Activated CD4-positive, alpha-beta memory T cell treated with anti-CD3 and anti-CD28 coated beads for 36 hours (primary cell): ENCODE results near the gene TSHZ2. TPM values are rescaled to one million over a fixed set of nuclear protein-coding genes. Genes with fewer than 3 reads are reported as not detected.
"Not testable (repeated sequence)": the region's sequence is repeated elsewhere in the genome, so short reads cannot be mapped to it uniquely, and the experiment has no call there.

Experiments
- CTCF ChIA-PET: fragments of 350-600 bp; sonication (Branson Sonifier 250); formaldehyde crosslinking; loops from one replicate; lab custom pipeline; 2021; ENCODE audit warnings: antibody characterized with exemption, inconsistent platforms; lab: Charles Lee
- POLR2A ChIA-PET: fragments of 350-600 bp; sonication (Branson Sonifier 250); formaldehyde crosslinking; loops from one replicate; lab custom pipeline; 2021; ENCODE audit warnings: antibody characterized with exemption; lab: Charles Lee
- DNase-seq: peaks from one replicate; pipeline ENCODE4 v3.0.0-alpha.2; 2020
- H3K27ac Mint-ChIP-seq: one replicate; pipeline ENCODE4 v1.8.0; 2021; ENCODE audit warnings: mixed read lengths
- H3K27me3 Mint-ChIP-seq: one replicate; pipeline ENCODE4 v1.8.0; 2021; ENCODE audit warnings: mixed read lengths
- H3K36me3 Mint-ChIP-seq: one replicate; pipeline ENCODE4 v1.8.0; 2021; ENCODE audit warnings: mixed read lengths
- H3K4me1 Mint-ChIP-seq: one replicate; pipeline ENCODE4 v1.8.0; 2021; ENCODE audit warnings: low read depth, mixed read lengths
- H3K4me3 Mint-ChIP-seq: one replicate; pipeline ENCODE4 v1.8.0; 2021; ENCODE audit warnings: mild to moderate bottlenecking, mixed read lengths
- H3K9me3 Mint-ChIP-seq: one replicate; pipeline ENCODE4 v1.8.0; 2021; ENCODE audit warnings: mixed read lengths
- intact Hi-C: fragments of 100-400 bp; cut with micrococcal nuclease; formaldehyde crosslinking; loops from one replicate; pipeline ENCODE4 v1.15.1; 2023
- total RNA-seq, 2 experiments: library from RNA; stranded (reverse); gene quantifications; one replicate each; pipeline ENCODE4 v1.2.3, GENCODE V29; 2021

The TSHZ2 gene
- total RNA-seq, 2 experiments from 2014 or later, result 28.9 to 36.0 TPM

- intact Hi-C loops, result no loop called here
- no peak for DNase-seq
- H3K27me3 Mint-ChIP-seq, result no peaks in the 10 kb centered on the region
- no peaks in the 10 kb centered on the region for H3K36me3 Mint-ChIP-seq
- ChIA-PET CTCF (interaction anchor here (0.6 to 0.9 kb wide), 2 partner anchors 189 to 1187 kb away, joined by 4 read pairs; no protein-coding TSS in a partner anchor), POLR2A (no interaction called here)
- H3K27ac Mint-ChIP-seq, result no peak overlapping the region
- H3K4me3 Mint-ChIP-seq, result no peak overlapping the region
- H3K9me3 Mint-ChIP-seq, result no peaks in the 10 kb centered on the region
- peaks cover 9% of the 10 kb centered on the region for H3K4me1 Mint-ChIP-seq
Measured at GRCh38 chr20:53408691-53409446, 436.7 kb downstream of the TSHZ2 start.

DNA sequence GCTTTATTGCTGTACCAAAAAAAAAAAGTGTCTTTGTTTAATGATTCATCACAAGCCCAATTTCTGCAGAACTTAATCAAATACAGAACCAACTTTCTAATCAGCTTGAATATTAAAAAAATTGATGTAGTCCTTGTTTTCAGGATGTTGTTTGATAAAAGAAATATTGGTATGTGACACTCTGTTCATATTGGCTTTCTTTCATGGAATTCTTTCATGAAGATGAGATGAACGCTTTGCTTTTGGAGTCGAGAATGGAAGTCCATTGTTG, 437.2 kb downstream of the TSHZ2 start:
- intact Hi-C loops, result no loop called here
- H3K9me3 Mint-ChIP-seq, result no peaks in the 10 kb centered on the region
- H3K27me3 Mint-ChIP-seq, result no peaks in the 10 kb centered on the region
- no peak overlapping the region for H3K4me3 Mint-ChIP-seq
- H3K27ac Mint-ChIP-seq, result no peak overlapping the region
- H3K4me1 Mint-ChIP-seq, result peaks cover 9% of the 10 kb centered on the region
- H3K36me3 Mint-ChIP-seq, result no peaks in the 10 kb centered on the region
- ChIA-PET CTCF (no interaction called here), POLR2A (no interaction called here)
- DNase-seq, result no peak

DNA sequence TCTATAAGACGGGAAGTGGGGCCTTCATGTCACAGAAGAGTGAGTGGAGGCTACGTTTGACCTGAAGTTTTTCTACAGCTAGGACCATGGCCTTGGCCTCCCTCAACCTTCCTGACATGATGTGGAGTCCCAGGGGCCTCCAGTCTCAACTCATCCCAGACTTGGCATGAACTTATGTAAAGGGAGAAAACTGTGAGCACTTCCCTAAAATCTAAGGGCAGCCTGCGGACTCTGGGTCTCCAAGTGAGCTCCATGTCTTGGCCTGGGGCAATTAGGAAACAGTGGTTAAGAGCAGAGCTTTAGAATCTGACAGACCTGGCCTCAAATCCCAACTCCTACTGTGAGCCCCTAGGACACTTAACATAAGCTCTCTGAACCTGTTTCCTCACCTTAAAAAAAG, 439.0 kb downstream of the TSHZ2 start:
- intact Hi-C loops, result loop anchor here (10.0 kb wide), 1 partner anchor 134 kb away; no protein-coding TSS in a partner anchor
- Mint-ChIP-seq H3K9me3 (no peaks in the 10 kb centered on the region), H3K27ac (no peak overlapping the region), H3K27me3 (no peaks in the 10 kb centered on the region), H3K36me3 (no peaks in the 10 kb centered on the region), H3K4me1 (peaks cover 6% of the 10 kb centered on the region), H3K4me3 (no peak overlapping the region)
- DNase-seq, result no peak
- ChIA-PET POLR2A (no interaction called here), CTCF (interaction anchor here (1.8 kb wide), 1 partner anchor 136 kb away, joined by 5 read pairs; no protein-coding TSS in a partner anchor)

DNA sequence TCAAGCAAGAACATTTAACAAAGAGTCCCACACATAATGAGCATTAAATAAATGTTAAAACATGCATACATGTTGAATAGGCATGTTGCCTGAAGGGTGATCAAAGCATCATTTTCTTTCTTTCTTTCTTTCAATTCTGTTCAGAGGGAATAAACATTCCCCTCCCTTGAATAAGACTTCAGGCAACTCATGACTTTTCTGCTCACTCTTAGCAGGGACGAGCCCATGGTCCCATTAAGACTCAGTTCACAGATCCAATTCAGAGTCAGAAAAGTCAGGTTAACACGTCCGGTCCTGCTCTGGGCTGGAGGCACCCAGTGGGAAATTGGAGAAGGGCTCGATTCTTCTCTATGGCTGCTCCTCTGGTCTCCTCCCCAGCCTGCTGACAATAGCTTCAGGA, 439.7 kb downstream of the TSHZ2 start:
- no peaks in the 10 kb centered on the region for H3K36me3 Mint-ChIP-seq
- H3K27me3 Mint-ChIP-seq, result no peaks in the 10 kb centered on the region
- ChIA-PET CTCF (interaction anchor here (1.0 to 1.8 kb wide), 4 partner anchors 135 to 649 kb away, joined by 3 to 9 read pairs (median 5); no protein-coding TSS in a partner anchor), POLR2A (no interaction called here)
- no peak for DNase-seq
- no peak overlapping the region for H3K27ac Mint-ChIP-seq
- no peaks in the 10 kb centered on the region for H3K9me3 Mint-ChIP-seq
- peaks cover 6% of the 10 kb centered on the region for H3K4me1 Mint-ChIP-seq
- no peak overlapping the region for H3K4me3 Mint-ChIP-seq
- intact Hi-C loops, result loop anchor here (2.0 to 10.0 kb wide), 2 partner anchors 133 to 529 kb away; no protein-coding TSS in a partner anchor

DNA sequence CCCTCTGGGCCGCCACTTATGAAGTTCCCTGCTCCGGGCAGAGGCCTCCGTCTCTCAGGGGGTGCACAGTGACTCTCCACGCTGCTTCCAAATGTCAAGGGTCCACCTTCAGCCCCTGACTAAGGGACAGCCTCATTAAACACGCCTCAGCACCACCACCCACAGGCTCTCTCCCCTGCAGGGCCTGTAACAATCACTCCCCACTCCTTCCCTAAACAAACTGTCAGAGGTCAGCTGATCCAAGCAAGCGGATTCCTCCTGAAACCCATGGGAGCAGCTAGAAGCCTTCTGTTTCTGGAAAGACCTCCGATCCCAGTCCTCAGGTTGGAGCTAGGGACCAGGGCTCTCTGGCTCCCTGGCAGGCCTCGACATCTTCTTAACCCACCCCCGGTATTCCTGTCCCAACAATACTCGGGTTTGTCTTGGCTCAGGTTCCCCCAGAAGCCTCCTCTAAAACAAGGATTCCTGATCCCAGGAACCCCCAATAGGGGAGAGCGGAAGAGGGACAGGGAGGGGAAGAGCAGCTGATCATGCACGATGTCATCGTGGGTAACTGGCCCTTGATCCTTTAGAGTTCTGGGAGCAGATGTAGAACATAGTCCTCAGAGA, 440.5 kb downstream of the TSHZ2 start:
- Mint-ChIP-seq H3K27me3 (no peaks in the 10 kb centered on the region), H3K27ac (no peak overlapping the region), H3K4me3 (no peak overlapping the region), H3K9me3 (no peaks in the 10 kb centered on the region), H3K36me3 (no peaks in the 10 kb centered on the region), H3K4me1 (peaks cover 6% of the 10 kb centered on the region)
- no peak for DNase-seq
- CTCF ChIA-PET, result interaction anchor here (0.7 to 1.8 kb wide), 5 partner anchors 135 to 648 kb away, joined by 3 to 9 read pairs (median 3); no protein-coding TSS in a partner anchor
- intact Hi-C loops, result loop anchor here (2.0 to 10.0 kb wide), 2 partner anchors 132 to 528 kb away; no protein-coding TSS in a partner anchor
- POLR2A ChIA-PET, result no interaction called here

- ChIA-PET POLR2A (no interaction called here), CTCF (interaction anchor here (0.7 to 1.8 kb wide), 3 partner anchors 135 to 527 kb away, joined by 3 to 9 read pairs (median 3); no protein-coding TSS in a partner anchor)
- H3K9me3 Mint-ChIP-seq, result no peaks in the 10 kb centered on the region
- peaks cover 6% of the 10 kb centered on the region for H3K4me1 Mint-ChIP-seq
- no peak overlapping the region for H3K4me3 Mint-ChIP-seq
- no peaks in the 10 kb centered on the region for H3K36me3 Mint-ChIP-seq
- DNase-seq, result peak; percentile 68
- no peaks in the 10 kb centered on the region for H3K27me3 Mint-ChIP-seq
- no peak overlapping the region for H3K27ac Mint-ChIP-seq
- intact Hi-C loops, result loop anchor here (2.0 to 10.0 kb wide), 2 partner anchors 132 to 528 kb away; no protein-coding TSS in a partner anchor
Measured at GRCh38 chr20:53413186-53413631, 441.1 kb downstream of the TSHZ2 start.

- H3K27me3 Mint-ChIP-seq, H3K4me3 Mint-ChIP-seq, H3K4me1 Mint-ChIP-seq, DNase-seq, H3K9me3 Mint-ChIP-seq, POLR2A ChIA-PET, H3K36me3 Mint-ChIP-seq, H3K27ac Mint-ChIP-seq: not testable (repeated sequence)
- intact Hi-C loops, result loop anchor here (2.0 to 10.0 kb wide), 2 partner anchors 131 to 527 kb away; no protein-coding TSS in a partner anchor
- CTCF ChIA-PET, result interaction anchor here (0.8 kb wide), 1 partner anchor 526 kb away, joined by 3 read pairs; no protein-coding TSS in a partner anchor
Measured at GRCh38 chr20:53413845-53414244, 441.7 kb downstream of the TSHZ2 start.

DNA sequence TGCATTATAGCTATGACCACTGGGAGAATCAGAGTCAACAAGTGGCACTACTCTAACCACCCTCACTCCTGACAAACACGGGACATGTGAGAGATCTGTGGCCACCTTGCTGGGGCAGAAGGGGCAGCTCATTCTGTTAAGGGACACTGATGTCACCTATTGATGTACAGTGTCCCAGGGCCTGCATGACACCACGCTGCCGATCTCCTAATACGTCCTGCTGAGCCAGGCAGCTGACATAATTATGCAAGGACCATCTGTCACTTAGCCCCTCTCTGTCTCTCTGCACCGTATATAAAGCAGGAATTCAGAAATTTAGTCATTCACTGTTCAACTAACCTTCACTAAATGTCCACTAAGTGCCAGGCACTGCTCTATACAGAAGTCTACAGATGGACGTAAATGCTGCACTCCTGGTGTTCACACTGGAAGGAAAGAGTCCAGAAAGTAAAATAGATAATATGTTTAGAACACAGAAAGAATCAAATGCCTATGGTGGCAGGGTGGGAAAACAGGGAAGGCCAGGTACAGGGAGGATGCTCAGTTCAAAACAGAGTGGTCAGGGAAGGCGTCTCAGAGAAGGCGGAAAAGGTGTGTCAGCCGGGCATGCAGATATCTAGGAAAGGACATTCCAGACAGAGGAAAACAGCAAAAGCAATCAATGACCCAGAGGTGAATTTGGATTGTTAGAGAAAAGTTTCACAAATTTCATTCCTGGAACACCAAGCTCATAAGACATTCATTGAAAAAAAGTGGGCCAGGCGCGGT, 447.7 kb downstream of the TSHZ2 start:
- Mint-ChIP-seq H3K36me3 (peaks cover 11% of the 10 kb centered on the region), H3K9me3 (peaks cover 2% of the 10 kb centered on the region), H3K4me1 (no peaks in the 10 kb centered on the region), H3K27ac (no peak overlapping the region), H3K27me3 (no peaks in the 10 kb centered on the region), H3K4me3 (no peak overlapping the region)
- ChIA-PET POLR2A (no interaction called here), CTCF (no interaction called here)
- DNase-seq, result no peak
- intact Hi-C loops, result loop anchor here (10.0 kb wide), 1 partner anchor 125 kb away; no protein-coding TSS in a partner anchor

DNA sequence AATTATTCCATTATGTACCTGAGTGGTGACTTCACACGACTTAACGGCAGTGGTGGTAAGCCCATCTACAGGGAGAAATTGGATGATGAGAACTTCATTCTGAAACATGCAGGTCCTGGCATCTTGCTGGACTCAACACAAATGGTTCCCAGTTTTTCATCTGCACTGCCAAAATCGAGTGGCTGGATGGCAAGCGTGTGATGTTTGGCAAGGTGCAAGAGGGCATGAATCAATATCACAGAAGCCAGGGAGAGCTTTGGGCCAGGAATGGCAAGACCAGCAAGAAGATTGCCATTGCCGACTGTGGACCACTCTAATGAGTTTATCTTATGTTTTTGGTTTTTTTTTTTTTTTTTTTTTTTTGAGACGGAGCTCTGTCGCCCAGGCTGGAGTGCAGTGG, 449.2 kb downstream of the TSHZ2 start:
- H3K9me3 Mint-ChIP-seq, result peaks cover 2% of the 10 kb centered on the region
- POLR2A ChIA-PET, result no interaction called here
- no peak overlapping the region for H3K4me3 Mint-ChIP-seq
- H3K4me1 Mint-ChIP-seq, result no peaks in the 10 kb centered on the region
- no peaks in the 10 kb centered on the region for H3K27me3 Mint-ChIP-seq
- CTCF ChIA-PET, result interaction anchor here (0.6 kb wide), 1 partner anchor 1621 kb away, joined by 3 read pairs; no protein-coding TSS in a partner anchor
- H3K36me3 Mint-ChIP-seq, result peaks cover 14% of the 10 kb centered on the region
- H3K27ac Mint-ChIP-seq, result no peak overlapping the region
- intact Hi-C loops, result no loop called here
- DNase-seq, result no peak

GRCh38 chr20:53422039-53422438, 449.9 kb downstream of the TSHZ2 start:
- Mint-ChIP-seq H3K4me3 (no peak overlapping the region), H3K9me3 (peaks cover 2% of the 10 kb centered on the region), H3K4me1 (no peaks in the 10 kb centered on the region), H3K27me3 (no peaks in the 10 kb centered on the region), H3K36me3 (peaks cover 14% of the 10 kb centered on the region), H3K27ac (no peak overlapping the region)
- POLR2A ChIA-PET, result no interaction called here
- intact Hi-C loops, result no loop called here
- CTCF ChIA-PET, result interaction anchor here (0.6 kb wide), 1 partner anchor 1622 kb away, joined by 3 read pairs; no protein-coding TSS in a partner anchor
- DNase-seq, result no peak

DNA sequence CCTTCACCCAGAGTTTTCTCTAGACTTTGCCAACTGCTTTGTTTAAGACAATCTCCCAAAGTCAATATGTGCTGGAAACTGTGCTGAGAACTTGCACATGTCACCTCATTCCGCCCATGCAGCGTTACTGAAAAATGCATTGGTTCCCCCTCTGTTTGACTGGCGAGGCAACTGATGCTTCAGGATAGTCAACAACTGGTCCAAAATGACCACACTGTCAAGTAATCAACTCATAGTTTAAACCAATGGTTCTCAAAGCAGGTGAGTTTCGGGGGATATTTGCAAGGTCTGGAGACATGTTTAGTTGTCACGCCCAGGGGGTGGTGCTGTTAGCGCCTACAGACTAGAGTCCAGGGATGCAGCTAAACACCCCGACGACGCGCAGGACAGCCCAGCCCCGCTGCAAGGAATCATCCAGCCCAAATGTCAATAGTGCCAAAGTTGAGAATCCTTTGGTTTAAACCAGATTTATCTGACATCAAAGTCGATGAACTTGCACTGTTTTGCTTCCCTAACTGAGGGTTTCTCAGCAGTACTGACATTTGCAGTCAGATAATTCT, 451.5 kb downstream of the TSHZ2 start:
- H3K27me3 Mint-ChIP-seq, result no peaks in the 10 kb centered on the region
- H3K9me3 Mint-ChIP-seq, result peaks cover 2% of the 10 kb centered on the region
- peaks cover 14% of the 10 kb centered on the region for H3K36me3 Mint-ChIP-seq
- no peak for DNase-seq
- no peak overlapping the region for H3K4me3 Mint-ChIP-seq
- intact Hi-C loops, result no loop called here
- H3K27ac Mint-ChIP-seq, result no peak overlapping the region
- H3K4me1 Mint-ChIP-seq, result peaks cover 5% of the 10 kb centered on the region
- ChIA-PET POLR2A (no interaction called here), CTCF (no interaction called here)
